ENCODE data around the gene UHRF1.
"Not testable (repeated sequence)": the region's sequence is repeated elsewhere in the genome, so short reads cannot be mapped to it uniquely, and the experiment has no call there.

UHRF1 gene

DNA sequence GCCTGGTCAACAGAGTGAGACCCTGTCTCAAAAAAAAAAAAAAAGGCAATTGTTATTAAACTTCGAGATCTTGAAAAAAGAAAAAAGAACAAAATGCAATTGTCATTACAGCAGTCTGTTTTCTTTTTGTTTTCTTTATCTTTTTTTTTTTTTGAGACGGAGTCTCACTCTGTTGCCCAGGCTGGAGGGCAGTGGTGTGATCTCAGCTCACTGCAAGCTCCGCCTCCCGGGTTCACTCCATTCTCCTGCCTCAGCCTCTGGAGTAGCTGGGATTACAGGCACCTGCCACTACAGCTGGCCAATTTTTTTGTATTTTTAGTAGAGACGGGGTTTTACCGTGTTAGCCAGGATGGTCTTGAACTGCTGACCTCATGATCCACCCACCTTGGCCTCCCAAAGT is 26.4 kb upstream of the UHRF1 start:
- no CpG with 5 or more reads among the region's 6 CpGs for WGBS, 2 donors (ENCODE audit: extremely low coverage in 2 of 2, insufficient read length in 2 of 2, insufficient replicate concordance in 1 of 2)
- H3K4me1 ChIP-seq (ENCODE audit: control insufficient read depth in 2 of 2, insufficient read depth in 1 of 2, low read depth in 1 of 2, low read length in 2 of 2); H3K18ac ChIP-seq (ENCODE audit: low read length); H3K4ac ChIP-seq (ENCODE audit: low read length); H2BK120ac ChIP-seq (ENCODE audit: low read depth, low read length); H3K9ac ChIP-seq (ENCODE audit: low read depth, low read length, poor library complexity); H3K4me2 ChIP-seq (ENCODE audit: insufficient read depth, low read length, poor library complexity, severe bottlenecking); H2AK5ac ChIP-seq (ENCODE audit: low read depth, low read length); H3K79me1 ChIP-seq (ENCODE audit: low read depth, low read length); H3K27me3 ChIP-seq (ENCODE audit: control insufficient read depth in 3 of 3, insufficient read depth in 3 of 3, low read depth in 1 of 3, low read length in 3 of 3); H2BK5ac ChIP-seq (ENCODE audit: low read length); H3K9me3 ChIP-seq (replicated peaks in 1 of 2; ENCODE audit: control insufficient read depth in 2 of 2, insufficient read depth in 1 of 2, low read depth in 1 of 2, low read length in 2 of 2); H3K14ac ChIP-seq (ENCODE audit: low read length); H3K36me3 ChIP-seq (replicated peaks in 1 of 2; ENCODE audit: control insufficient read depth in 2 of 2, insufficient read depth in 2 of 2, low read length in 2 of 2); H2BK12ac ChIP-seq (ENCODE audit: low read length); H3K27ac ChIP-seq (replicated peaks; ENCODE audit: low read length); H4K91ac ChIP-seq (ENCODE audit: low read depth, low read length, poor library complexity); H3K4me3 ChIP-seq (ENCODE audit: low read length in 2 of 2); H2BK15ac ChIP-seq (ENCODE audit: low read length); DNase-seq (ENCODE audit: low spot score); H4K8ac ChIP-seq (ENCODE audit: low read depth, low read length); H2AFZ ChIP-seq (ENCODE audit: low read length); H3K23ac ChIP-seq (ENCODE audit: low read depth, low read length, poor library complexity): not testable (repeated sequence)

DNA sequence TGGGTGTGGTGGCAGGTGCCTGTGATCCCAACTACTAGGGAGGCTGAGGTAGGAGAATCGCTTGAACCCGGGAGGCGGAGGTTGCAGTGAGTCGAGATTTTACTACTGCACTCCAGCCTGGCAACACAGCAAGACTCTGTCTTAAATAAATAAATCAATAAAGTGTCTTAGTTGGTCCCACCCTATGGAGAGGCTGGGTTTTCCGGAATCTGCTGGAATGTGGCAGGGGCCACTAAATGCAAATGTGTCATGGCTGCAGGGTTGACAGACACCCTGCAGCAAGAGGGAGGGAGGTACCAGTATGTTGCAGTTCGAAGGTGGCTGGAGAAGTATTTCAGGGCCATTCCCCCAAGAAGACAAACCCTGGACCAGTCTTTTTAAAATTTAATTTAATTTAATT is 24.3 kb upstream of the UHRF1 start:
- not testable (repeated sequence) for H4K91ac ChIP-seq (ENCODE audit: low read depth, low read length, poor library complexity); DNase-seq (ENCODE audit: low spot score)

DNA sequence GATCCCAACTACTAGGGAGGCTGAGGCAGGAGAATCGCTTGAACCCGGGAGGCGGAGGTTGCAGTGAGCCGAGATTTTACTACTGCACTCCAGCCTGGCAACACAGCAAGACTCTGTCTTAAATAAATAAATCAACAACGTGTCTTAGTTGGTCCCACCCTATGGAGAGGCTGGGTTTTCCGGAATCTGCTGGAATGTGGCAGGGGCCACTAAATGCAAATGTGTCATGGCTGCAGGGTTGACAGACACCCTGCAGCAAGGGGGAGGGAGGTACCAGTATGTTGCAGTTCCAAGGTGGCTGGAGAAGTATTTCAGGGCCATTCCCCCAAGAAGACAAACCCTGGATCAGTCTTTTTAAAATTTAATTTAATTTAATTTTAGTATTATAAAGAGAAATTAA is 21.5 kb upstream of the UHRF1 start:
- not testable (repeated sequence) for H3K4ac ChIP-seq (ENCODE audit: low read length); H3K18ac ChIP-seq (ENCODE audit: low read length); H3K4me3 ChIP-seq (ENCODE audit: low read length in 2 of 2); H3K4me2 ChIP-seq (ENCODE audit: insufficient read depth, low read length, poor library complexity, severe bottlenecking); H2BK5ac ChIP-seq (ENCODE audit: low read length); H2AK5ac ChIP-seq (ENCODE audit: low read depth, low read length); H4K91ac ChIP-seq (ENCODE audit: low read depth, low read length, poor library complexity); H3K27ac ChIP-seq (replicated peaks; ENCODE audit: low read length); H3K9me3 ChIP-seq (replicated peaks in 1 of 2; ENCODE audit: control insufficient read depth in 2 of 2, insufficient read depth in 1 of 2, low read depth in 1 of 2, low read length in 2 of 2); H2AFZ ChIP-seq (ENCODE audit: low read length); H4K8ac ChIP-seq (ENCODE audit: low read depth, low read length); H3K14ac ChIP-seq (ENCODE audit: low read length); H3K4me1 ChIP-seq (ENCODE audit: control insufficient read depth in 2 of 2, insufficient read depth in 1 of 2, low read depth in 1 of 2, low read length in 2 of 2); H3K9ac ChIP-seq (ENCODE audit: low read depth, low read length, poor library complexity); H2BK15ac ChIP-seq (ENCODE audit: low read length); H3K79me1 ChIP-seq (ENCODE audit: low read depth, low read length); H3K36me3 ChIP-seq (replicated peaks in 1 of 2; ENCODE audit: control insufficient read depth in 2 of 2, insufficient read depth in 2 of 2, low read length in 2 of 2); H2BK12ac ChIP-seq (ENCODE audit: low read length); H2BK120ac ChIP-seq (ENCODE audit: low read depth, low read length); H3K27me3 ChIP-seq (ENCODE audit: control insufficient read depth in 3 of 3, insufficient read depth in 3 of 3, low read depth in 1 of 3, low read length in 3 of 3); DNase-seq (ENCODE audit: low spot score); H3K23ac ChIP-seq (ENCODE audit: low read depth, low read length, poor library complexity)
- no CpG with 5 or more reads among the region's 6 CpGs for WGBS, 2 donors (ENCODE audit: extremely low coverage in 2 of 2, insufficient read length in 2 of 2, insufficient replicate concordance in 1 of 2)

More for the DNA sequence above, 24.3 kb upstream of the UHRF1 start:
- not testable (repeated sequence) for H2AK5ac ChIP-seq (ENCODE audit: low read depth, low read length); H3K9ac ChIP-seq (ENCODE audit: low read depth, low read length, poor library complexity); H3K27me3 ChIP-seq (ENCODE audit: control insufficient read depth in 3 of 3, insufficient read depth in 3 of 3, low read depth in 1 of 3, low read length in 3 of 3); H3K18ac ChIP-seq (ENCODE audit: low read length); H2BK15ac ChIP-seq (ENCODE audit: low read length); H3K79me1 ChIP-seq (ENCODE audit: low read depth, low read length); H2BK120ac ChIP-seq (ENCODE audit: low read depth, low read length); H2AFZ ChIP-seq (ENCODE audit: low read length); H3K4ac ChIP-seq (ENCODE audit: low read length); H3K4me1 ChIP-seq (ENCODE audit: control insufficient read depth in 2 of 2, insufficient read depth in 1 of 2, low read depth in 1 of 2, low read length in 2 of 2); H3K14ac ChIP-seq (ENCODE audit: low read length); H3K4me3 ChIP-seq (ENCODE audit: low read length in 2 of 2); H2BK5ac ChIP-seq (ENCODE audit: low read length); H3K9me3 ChIP-seq (replicated peaks in 1 of 2; ENCODE audit: control insufficient read depth in 2 of 2, insufficient read depth in 1 of 2, low read depth in 1 of 2, low read length in 2 of 2); H2BK12ac ChIP-seq (ENCODE audit: low read length); H4K8ac ChIP-seq (ENCODE audit: low read depth, low read length); H3K36me3 ChIP-seq (replicated peaks in 1 of 2; ENCODE audit: control insufficient read depth in 2 of 2, insufficient read depth in 2 of 2, low read length in 2 of 2); H3K23ac ChIP-seq (ENCODE audit: low read depth, low read length, poor library complexity); H3K27ac ChIP-seq (replicated peaks; ENCODE audit: low read length); H3K4me2 ChIP-seq (ENCODE audit: insufficient read depth, low read length, poor library complexity, severe bottlenecking)
- WGBS, 2 donors (ENCODE audit: extremely low coverage in 2 of 2, insufficient read length in 2 of 2, insufficient replicate concordance in 1 of 2), result no CpG with 5 or more reads among the region's 6 CpGs

DNA sequence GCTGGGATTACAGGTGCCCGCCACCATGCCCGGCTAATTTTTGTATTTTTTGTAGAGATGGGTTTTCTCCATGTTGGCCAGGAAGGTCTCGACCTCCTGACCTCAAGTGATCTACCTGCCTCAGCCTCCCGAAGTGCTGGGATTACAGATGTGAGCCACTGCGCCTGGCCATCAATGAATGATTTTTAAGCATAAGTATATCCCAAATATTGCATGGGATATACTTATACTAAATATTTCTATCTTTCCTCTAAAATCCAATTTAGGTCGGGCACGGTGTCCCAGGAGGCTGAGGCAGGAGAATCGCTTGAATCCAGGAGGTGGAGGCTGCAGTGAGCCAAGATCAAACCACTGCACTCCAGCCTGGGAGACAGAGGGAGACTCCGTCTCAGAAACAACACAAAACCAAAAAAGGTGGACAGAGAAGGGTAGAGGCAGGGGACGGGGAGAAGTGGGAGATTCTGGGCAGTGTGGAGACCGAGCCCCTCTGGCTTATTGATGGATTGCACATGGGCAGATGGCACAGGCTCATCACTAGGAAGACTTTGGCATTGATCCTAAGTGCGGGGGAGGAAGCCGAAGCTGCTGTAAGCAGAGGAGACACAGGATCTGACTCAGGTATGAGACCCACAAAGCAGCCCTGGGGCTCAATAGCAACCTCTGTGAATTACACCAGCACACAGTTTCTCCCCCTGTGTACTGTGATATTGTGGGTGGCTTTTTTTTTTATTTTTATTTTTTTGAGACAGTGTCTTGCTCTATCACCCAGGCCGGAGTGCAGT is 20.1 kb upstream of the UHRF1 start:
- Histone ChIP-seq H2AK5ac (ENCODE audit: low read depth, low read length) (no peak overlapping the region), H2BK12ac (ENCODE audit: low read length) (no peak overlapping the region), H3K9ac (ENCODE audit: low read depth, low read length, poor library complexity) (no peak overlapping the region), H3K9me3 (replicated peaks in 1 of 2; ENCODE audit: control insufficient read depth in 2 of 2, insufficient read depth in 1 of 2, low read depth in 1 of 2, low read length in 2 of 2) (no peaks in the 10 kb centered on the region), H2BK120ac (ENCODE audit: low read depth, low read length) (no peak overlapping the region), H3K79me1 (ENCODE audit: low read depth, low read length) (no peaks in the 10 kb centered on the region), H3K4me2 (ENCODE audit: insufficient read depth, low read length, poor library complexity, severe bottlenecking) (no peak overlapping the region), H3K23ac (ENCODE audit: low read depth, low read length, poor library complexity) (no peak overlapping the region), H2BK15ac (ENCODE audit: low read length) (no peak overlapping the region), H4K8ac (ENCODE audit: low read depth, low read length) (no peak overlapping the region), H3K4me3 (ENCODE audit: low read length in 2 of 2) (no peak overlapping the region), H3K4me1 (ENCODE audit: control insufficient read depth in 2 of 2, insufficient read depth in 1 of 2, low read depth in 1 of 2, low read length in 2 of 2) (no peaks in the 10 kb centered on the region), H4K91ac (ENCODE audit: low read depth, low read length, poor library complexity) (no peak overlapping the region), H3K14ac (ENCODE audit: low read length) (no peak overlapping the region), H3K36me3 (replicated peaks in 1 of 2; ENCODE audit: control insufficient read depth in 2 of 2, insufficient read depth in 2 of 2, low read length in 2 of 2) (no peaks in the 10 kb centered on the region), H2BK5ac (ENCODE audit: low read length) (no peak overlapping the region), H2AFZ (ENCODE audit: low read length) (no peak overlapping the region), H3K18ac (ENCODE audit: low read length) (no peak overlapping the region), H3K4ac (ENCODE audit: low read length) (no peak overlapping the region), H3K27me3 (ENCODE audit: control insufficient read depth in 3 of 3, insufficient read depth in 3 of 3, low read depth in 1 of 3, low read length in 3 of 3) (peaks cover 0 to 2% (median 0%) of the 10 kb centered on the region in 3 experiments), H3K27ac (replicated peaks; ENCODE audit: low read length) (no peak overlapping the region)
- no CpG with 5 or more reads among the region's 14 CpGs for WGBS, 2 donors (ENCODE audit: extremely low coverage in 2 of 2, insufficient read length in 2 of 2, insufficient replicate concordance in 1 of 2)
- no peak for DNase-seq (ENCODE audit: low spot score)

All from neuronal stem cell (in vitro differentiated cells).